ENCODE data around the gene ROBO1.

DNA sequence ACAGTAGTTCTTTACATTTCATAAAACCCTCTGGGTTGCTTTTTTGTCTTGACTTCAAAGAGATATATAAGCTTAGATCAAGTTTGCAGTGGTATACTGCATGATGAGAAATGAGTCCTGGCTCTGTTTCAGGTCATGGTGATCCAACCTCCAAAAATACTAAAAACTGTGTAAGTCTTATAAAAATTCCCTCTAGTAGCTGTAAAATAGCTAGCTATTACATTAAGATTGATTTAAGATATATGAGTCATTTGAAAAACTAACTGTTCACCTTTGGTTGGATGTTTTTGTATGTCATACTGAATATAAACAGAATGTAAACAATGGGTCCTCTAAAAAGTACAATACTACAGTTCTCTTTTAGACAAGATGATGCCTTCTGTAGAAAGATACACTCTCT, 879.2 kb downstream of the ROBO1 start:
- TF ChIP-seq, protein P1, sequence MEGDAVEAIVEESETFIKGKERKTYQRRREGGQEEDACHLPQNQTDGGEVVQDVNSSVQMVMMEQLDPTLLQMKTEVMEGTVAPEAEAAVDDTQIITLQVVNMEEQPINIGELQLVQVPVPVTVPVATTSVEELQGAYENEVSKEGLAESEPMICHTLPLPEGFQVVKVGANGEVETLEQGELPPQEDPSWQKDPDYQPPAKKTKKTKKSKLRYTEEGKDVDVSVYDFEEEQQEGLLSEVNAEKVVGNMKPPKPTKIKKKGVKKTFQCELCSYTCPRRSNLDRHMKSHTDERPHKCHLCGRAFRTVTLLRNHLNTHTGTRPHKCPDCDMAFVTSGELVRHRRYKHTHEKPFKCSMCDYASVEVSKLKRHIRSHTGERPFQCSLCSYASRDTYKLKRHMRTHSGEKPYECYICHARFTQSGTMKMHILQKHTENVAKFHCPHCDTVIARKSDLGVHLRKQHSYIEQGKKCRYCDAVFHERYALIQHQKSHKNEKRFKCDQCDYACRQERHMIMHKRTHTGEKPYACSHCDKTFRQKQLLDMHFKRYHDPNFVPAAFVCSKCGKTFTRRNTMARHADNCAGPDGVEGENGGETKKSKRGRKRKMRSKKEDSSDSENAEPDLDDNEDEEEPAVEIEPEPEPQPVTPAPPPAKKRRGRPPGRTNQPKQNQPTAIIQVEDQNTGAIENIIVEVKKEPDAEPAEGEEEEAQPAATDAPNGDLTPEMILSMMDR (IDR thresholded peaks at IDR 0.05; ENCODE audit: insufficient read depth, low read depth, low read length), result no peak
- no peak for TF ChIP-seq EZH2 (IDR thresholded peaks at IDR 0.05; ENCODE audit: insufficient read depth, low read length)
